ENCODE results near the gene ABHD2. TPM values are rescaled to one million over a fixed set of nuclear protein-coding genes. Genes with fewer than 3 reads are reported as not detected.
"Not testable (repeated sequence)": the region's sequence is repeated elsewhere in the genome, so short reads cannot be mapped to it uniquely, and the experiment has no call there.

The ABHD2 gene
- total RNA-seq, 4 donors from 2014 or later: 37.8 to 81.5 (median 58.3) TPM

- Histone ChIP-seq H3K4me3 (no peak overlapping the region), H3K27ac (peak overlapping the region; percentile 33 to 68 (median 52)), H3K9me3 (no peaks in the 10 kb centered on the region), H3K27me3 (no peaks in the 10 kb centered on the region), H3K36me3 (peaks cover 0 to 8% (median 0%) of the 10 kb centered on the region in 4 donors), H3K4me1 (peaks cover 17 to 60% (median 21%) of the 10 kb centered on the region in 4 donors)
- no peak for DNase-seq
- intact Hi-C loops (cut with DNase I; ENCODE audit: low total_unique reads): loop anchor here (5.0 kb wide), 1 partner anchor 76 kb away; no protein-coding TSS in a partner anchor
- in situ Hi-C loops (cut with MboI; ENCODE audit: low pct_ligation_motif_present in 1 of 4, low pct_unique_long_range_greater_than_20kb in 1 of 4, low sequenced_read_pairs in 3 of 4): no loop called here
- WGBS, 2 donors (ENCODE audit: low coverage in 1 of 2): 50 to 58% methylated on average over 9 of the region's 9 CpGs
- TF ChIP-seq POLR2AphosphoS5 (IDR thresholded peaks at IDR 0.05) (peak in 1 of 3 donors; percentile 10), CTCF (IDR thresholded peaks at IDR 0.05) (no peak), EP300 (IDR thresholded peaks at IDR 0.05; ENCODE audit: low read depth) (no peak)
These were observed 44.6 kb downstream of the ABHD2 start for GRCh38 chr15:89132611-89133507.

GRCh38 chr15:89135387-89136077, 47.3 kb downstream of the ABHD2 start:
- H3K9me3 ChIP-seq; H3K27me3 ChIP-seq; H3K4me3 ChIP-seq; intact Hi-C loops (cut with DNase I; ENCODE audit: low total_unique reads); H3K36me3 ChIP-seq; in situ Hi-C loops (cut with MboI; ENCODE audit: low pct_ligation_motif_present in 1 of 4, low pct_unique_long_range_greater_than_20kb in 1 of 4, low sequenced_read_pairs in 3 of 4); DNase-seq: not testable (repeated sequence)
- Histone ChIP-seq H3K4me1 (peaks cover 15 to 58% (median 22%) of the 10 kb centered on the region in 4 donors), H3K27ac (peak overlapping the region; percentile 53 to 79 (median 72))
- 85% methylated on average over 5 to 10 of the region's 10 CpGs for WGBS, 2 donors (ENCODE audit: low coverage in 1 of 2)

- Histone ChIP-seq H3K27me3 (no peaks in the 10 kb centered on the region), H3K4me1 (peaks cover 15 to 62% (median 22%) of the 10 kb centered on the region in 4 donors), H3K4me3 (no peak overlapping the region), H3K9me3 (no peaks in the 10 kb centered on the region), H3K27ac (peak overlapping the region; percentile 53 to 79 (median 72)), H3K36me3 (peaks cover 0 to under 1% (median 0%) of the 10 kb centered on the region in 4 donors)
- in situ Hi-C loops (cut with MboI; ENCODE audit: low pct_ligation_motif_present in 1 of 4, low pct_unique_long_range_greater_than_20kb in 1 of 4, low sequenced_read_pairs in 3 of 4) (no loop called here), intact Hi-C loops (cut with DNase I; ENCODE audit: low total_unique reads) (no loop called here)
- 83 to 85% methylated on average over 9 to 12 of the region's 12 CpGs for WGBS, 2 donors (ENCODE audit: low coverage in 1 of 2)
- TF ChIP-seq CTCF (IDR thresholded peaks at IDR 0.05) (no peak), POLR2AphosphoS5 (IDR thresholded peaks at IDR 0.05) (no peak), EP300 (IDR thresholded peaks at IDR 0.05; ENCODE audit: low read depth) (no peak), POLR2A (IDR thresholded peaks at IDR 0.05) (no peak)
- no peak for DNase-seq
These were observed 48.0 kb downstream of the ABHD2 start for GRCh38 chr15:89136078-89136806.

- Histone ChIP-seq H3K27me3 (no peaks in the 10 kb centered on the region), H3K9me3 (no peaks in the 10 kb centered on the region), H3K4me1 (peaks cover 15 to 58% (median 22%) of the 10 kb centered on the region in 4 donors), H3K4me3 (no peak overlapping the region), H3K27ac (peak overlapping the region; percentile 53 to 79 (median 72)), H3K36me3 (no peaks in the 10 kb centered on the region)
- WGBS, 2 donors (ENCODE audit: low coverage in 1 of 2): 58 to 100% methylated on average over 1 to 11 of the region's 11 CpGs
- peak; percentile 22 for DNase-seq
- in situ Hi-C loops (cut with MboI; ENCODE audit: low pct_ligation_motif_present in 1 of 4, low pct_unique_long_range_greater_than_20kb in 1 of 4, low sequenced_read_pairs in 3 of 4): no loop called here
- no peak for TF ChIP-seq POLR2A (IDR thresholded peaks at IDR 0.05)
- peak; percentile 92 for TF ChIP-seq EP300 (IDR thresholded peaks at IDR 0.05; ENCODE audit: low read depth)
- peak; percentile 28 to 47 (median 37) for TF ChIP-seq POLR2AphosphoS5 (IDR thresholded peaks at IDR 0.05)
- no peak for TF ChIP-seq CTCF (IDR thresholded peaks at IDR 0.05)
- intact Hi-C loops (cut with DNase I; ENCODE audit: low total_unique reads): no loop called here
These were observed 48.8 kb downstream of the ABHD2 start for GRCh38 chr15:89136818-89137772.
